Omental fat pad (tissue), 4 donors: ENCODE measurements around the gene CCDC197. TPM values are rescaled to one million over a fixed set of nuclear protein-coding genes. Genes with fewer than 3 reads are reported as not detected.

Source experiments
- ATAC-seq: fragments of 150-250 bp; one replicate; pipeline ENCODE4 v1.9.1; 2016; ENCODE audit warnings: mild to moderate bottlenecking, moderate library complexity; ENCODE audit not compliant: low FRiP score
- DNase-seq: peaks from one replicate; pipeline ENCODE4 v3.0.0-alpha.2; 2019; ENCODE audit warnings: low spot score
- CTCF ChIP-seq, 3 donors: fragments of 450-650 bp; IDR thresholded peaks; one replicate each; pipeline ENCODE4 v1.5.1; 2016 to 2017; ENCODE audit warnings: antibody characterized with exemption in 3 of 3, mild to moderate bottlenecking in 3 of 3, moderate library complexity in 2 of 3
- total RNA-seq, 4 donors: library from RNA; depleted of rRNA; stranded (reverse); fragments of >200 nt; gene quantifications; one replicate each; pipeline ENCODE4 v1.1.0, GENCODE V29; 2016

CCDC197 gene
- total RNA-seq, 4 donors from 2014 or later = not detected

GRCh38 chr14:93967637-93968250 is 29.4 kb upstream of the CCDC197 start:
- ATAC-seq = no peak
- TF ChIP-seq CTCF (IDR thresholded peaks at IDR 0.05) = no peak
- DNase-seq = no peak

GRCh38 chr14:93969082-93969828 is 27.8 kb upstream of the CCDC197 start:
- no peak for ATAC-seq
- no peak for DNase-seq
- no peak for TF ChIP-seq CTCF (IDR thresholded peaks at IDR 0.05)

- TF ChIP-seq CTCF (IDR thresholded peaks at IDR 0.05) = no peak
- DNase-seq = no peak
- ATAC-seq = no peak
These were observed 26.5 kb upstream of the CCDC197 start for GRCh38 chr14:93970585-93970964.

GRCh38 chr14:93970965-93971634 is 26.0 kb upstream of the CCDC197 start:
- no peak for TF ChIP-seq CTCF (IDR thresholded peaks at IDR 0.05)
- DNase-seq = no peak
- ATAC-seq = no peak

GRCh38 chr14:93971635-93972027 is 25.5 kb upstream of the CCDC197 start:
- ATAC-seq = no peak
- no peak for DNase-seq
- TF ChIP-seq CTCF (IDR thresholded peaks at IDR 0.05) = no peak

GRCh38 chr14:93972618-93973205 is 24.4 kb upstream of the CCDC197 start:
- no peak for DNase-seq
- TF ChIP-seq CTCF (IDR thresholded peaks at IDR 0.05) = no peak
- ATAC-seq = no peak
